WTC11 (cell line): ENCODE measurements around the gene LAMA2. TPM values are rescaled to one million over a fixed set of nuclear protein-coding genes. Genes with fewer than 3 reads are reported as not detected.

Experiments
- ATAC-seq: fragments of 200-7000 bp; cut with Tn5 transposase; 2 replicates; pipeline ENCODE4 v1.10.0; 2021; ENCODE audit warnings: mild to moderate bottlenecking, moderate library complexity
- CTCF ChIA-PET: fragments of 300-600 bp; sonication (Branson Sonifier 250); formaldehyde crosslinking; loops from one replicate; lab custom pipeline; 2021; ENCODE audit warnings: antibody characterized with exemption; lab: Charles Lee
- POLR2A ChIA-PET: fragments of 350-600 bp; sonication (Branson Sonifier 250); formaldehyde crosslinking; loops from one replicate; lab custom pipeline; 2021; ENCODE audit warnings: antibody characterized with exemption; lab: Charles Lee
- DNase-seq: peaks from one replicate; pipeline ENCODE4 v3.0.0; 2021; ENCODE audit warnings: low spot score
- H3K27ac Mint-ChIP-seq: 2 replicates; pipeline ENCODE4 v1.8.0; 2021; ENCODE audit warnings: mixed read lengths
- H3K27me3 Mint-ChIP-seq: 2 replicates; pipeline ENCODE4 v1.8.0; 2021; ENCODE audit warnings: low read depth, mild to moderate bottlenecking, moderate library complexity, mixed read lengths
- H3K36me3 Mint-ChIP-seq: 2 replicates; pipeline ENCODE4 v1.8.0; 2021; ENCODE audit warnings: mixed read lengths
- H3K4me1 Mint-ChIP-seq: 2 replicates; pipeline ENCODE4 v1.8.0; 2022; ENCODE audit warnings: mixed read lengths
- H3K4me3 Mint-ChIP-seq: 2 replicates; pipeline ENCODE4 v1.8.0; 2021; ENCODE audit warnings: mild to moderate bottlenecking, moderate library complexity, mixed read lengths
- H3K9me3 Mint-ChIP-seq: 2 replicates; pipeline ENCODE4 v1.8.0; 2021; ENCODE audit warnings: mixed read lengths
- ARID4B ChIP-seq: sonication (generic); formaldehyde crosslinking; IDR thresholded peaks from 2 replicates; pipeline ENCODE4 v1.8.0; 2023; ENCODE audit warnings: missing genetic modification reagents, mild to moderate bottlenecking, borderline replicate concordance
- ATF1 ChIP-seq: sonication (generic); formaldehyde crosslinking; IDR thresholded peaks from 2 replicates; pipeline ENCODE4 v1.8.1; 2023; ENCODE audit warnings: mild to moderate bottlenecking, moderate library complexity, missing genetic modification reagents
- ATF6 ChIP-seq: sonication (generic); formaldehyde crosslinking; IDR thresholded peaks from 2 replicates; pipeline ENCODE4 v1.8.1; 2023; ENCODE audit warnings: mild to moderate bottlenecking, missing genetic modification reagents
- CREB1 ChIP-seq: sonication (generic); formaldehyde crosslinking; IDR thresholded peaks from 2 replicates; pipeline ENCODE4 v1.8.0; 2023; ENCODE audit warnings: mild to moderate bottlenecking, missing genetic modification reagents
- MXD4 ChIP-seq: fragments of 250-450 bp; sonication (Bioruptor Pico); IDR thresholded peaks from 2 replicates; pipeline ENCODE4 v1.8.0; 2021; ENCODE audit warnings: mild to moderate bottlenecking, moderate library complexity, borderline replicate concordance
- NFATC4 ChIP-seq: fragments of 250-450 bp; sonication (Bioruptor Pico); IDR thresholded peaks from 2 replicates; pipeline ENCODE4 v1.9.0; 2021; ENCODE audit warnings: mild to moderate bottlenecking
- PRDM15 ChIP-seq: sonication (generic); formaldehyde crosslinking; IDR thresholded peaks from 2 replicates; pipeline ENCODE4 v1.8.0; 2022; ENCODE audit warnings: missing genetic modification reagents
- PRRX2 ChIP-seq: fragments of 250-450 bp; sonication (Bioruptor Pico); IDR thresholded peaks from 2 replicates; pipeline ENCODE4 v1.8.0; 2021; ENCODE audit warnings: mild to moderate bottlenecking
- SOX15 ChIP-seq: fragments of 250-450 bp; sonication (Bioruptor Pico); IDR thresholded peaks from 2 replicates; pipeline ENCODE4 v1.9.0; 2021; ENCODE audit warnings: mild to moderate bottlenecking
- STAT6 ChIP-seq: sonication (generic); formaldehyde crosslinking; conservative IDR thresholded peaks from 2 replicates; pipeline ENCODE4 v1.8.1; 2023; ENCODE audit warnings: mild to moderate bottlenecking, low read depth, missing genetic modification reagents, moderate library complexity
- TCF7 ChIP-seq: sonication (generic); formaldehyde crosslinking; IDR thresholded peaks from 2 replicates; pipeline ENCODE4 v1.8.0; 2022; ENCODE audit warnings: mild to moderate bottlenecking, low read depth, missing genetic modification reagents, moderate library complexity
- TEAD1 ChIP-seq: sonication (generic); formaldehyde crosslinking; IDR thresholded peaks from 2 replicates; pipeline ENCODE4 v1.8.0; 2022; ENCODE audit warnings: mild to moderate bottlenecking, missing genetic modification reagents
- USF1 ChIP-seq: sonication (generic); formaldehyde crosslinking; IDR thresholded peaks from 2 replicates; pipeline ENCODE4 v1.8.0; 2022; ENCODE audit warnings: mild to moderate bottlenecking, missing genetic modification reagents
- ZNF121 ChIP-seq: sonication (generic); formaldehyde crosslinking; IDR thresholded peaks from 2 replicates; pipeline ENCODE4 v1.8.0; 2023; ENCODE audit warnings: missing genetic modification reagents
- ZNF232 ChIP-seq: sonication (generic); formaldehyde crosslinking; IDR thresholded peaks from 2 replicates; pipeline ENCODE4 v1.8.0; 2022; ENCODE audit warnings: mild to moderate bottlenecking, missing genetic modification reagents
- ZNF425 ChIP-seq: fragments of 250-450 bp; sonication (Bioruptor Pico); conservative IDR thresholded peaks from 2 replicates; pipeline ENCODE4 v1.9.0; 2021; ENCODE audit warnings: mild to moderate bottlenecking
- ZSCAN18 ChIP-seq: fragments of 250-450 bp; sonication (Bioruptor Pico); IDR thresholded peaks from 2 replicates; pipeline ENCODE4 v2.1.2; 2022; ENCODE audit warnings: mild to moderate bottlenecking, moderate library complexity
- total RNA-seq: library from RNA; stranded (reverse); gene quantifications from 3 replicates; pipeline ENCODE4 v1.2.3, GENCODE V29; 2021

The LAMA2 gene
- total RNA-seq, 1 experiment from 2014 or later = 6.6 TPM

- TF ChIP-seq USF1 (CRISPR knock-in tag) = no peak
- TF ChIP-seq PRDM15 (CRISPR knock-in tag) = no peak
- TF ChIP-seq, all 79 proteins: peak for 0
These were observed 508.0 kb downstream of the LAMA2 start (continued) for GRCh38 chr6:129390900-129391299.

- H3K36me3 Mint-ChIP-seq = no peaks in the 10 kb centered on the region
- H3K27me3 Mint-ChIP-seq = no peaks in the 10 kb centered on the region
- no peak overlapping the region for H3K27ac Mint-ChIP-seq
- DNase-seq (no peak), ATAC-seq (no peak)
- no peaks in the 10 kb centered on the region for H3K9me3 Mint-ChIP-seq
- ChIA-PET CTCF (no interaction called here), POLR2A (no interaction called here)
- no peak overlapping the region for H3K4me3 Mint-ChIP-seq
- H3K4me1 Mint-ChIP-seq = peaks cover 4% of the 10 kb centered on the region
- TF ChIP-seq ARID4B (CRISPR knock-in tag) = no peak
- TF ChIP-seq ATF6 (CRISPR knock-in tag) = no peak
- no peak for TF ChIP-seq ZNF121 (CRISPR knock-in tag)
- TF ChIP-seq ATF1 (CRISPR knock-in tag) = no peak
- TF ChIP-seq TEAD1 (CRISPR knock-in tag) = no peak
- no peak for TF ChIP-seq MXD4 (CRISPR knock-in tag)
- TF ChIP-seq ZNF232 = no peak
- TF ChIP-seq PRRX2 (CRISPR knock-in tag) = no peak
- no peak for TF ChIP-seq CREB1 (CRISPR knock-in tag)
- TF ChIP-seq ZNF425 = no peak
- no peak for TF ChIP-seq STAT6 (CRISPR knock-in tag)
- TF ChIP-seq ZSCAN18 (CRISPR knock-in tag) = no peak
- no peak for TF ChIP-seq NFATC4 (CRISPR knock-in tag)
- TF ChIP-seq TCF7 = no peak
- no peak for TF ChIP-seq USF1 (CRISPR knock-in tag)
- no peak for TF ChIP-seq SOX15
These were observed 510.7 kb downstream of the LAMA2 start for GRCh38 chr6:129393654-129394053.
